Ascending aorta (tissue), 2 donors: ENCODE measurements around the gene ASB18. TPM values are rescaled to one million over a fixed set of nuclear protein-coding genes. Genes with fewer than 3 reads are reported as not detected.
"Not testable (repeated sequence)": the region's sequence is repeated elsewhere in the genome, so short reads cannot be mapped to it uniquely, and the experiment has no call there.

Source experiments
- DNase-seq, 2 donors: peaks; one replicate each; pipeline ENCODE4 v3.0.0-alpha.2; 2019; ENCODE audit warnings: low spot score in 2 of 2
- H3K27ac ChIP-seq, 2 donors: fragments of 200-600 bp; sonication (generic); one replicate each; pipeline ENCODE4 v1.5.1; 2016 to 2017; ENCODE audit warnings: mild to moderate bottlenecking in 1 of 2
- H3K27me3 ChIP-seq: fragments of 200-600 bp; sonication (generic); one replicate; pipeline ENCODE4 v1.5.1; 2017
- H3K36me3 ChIP-seq, 2 donors: fragments of 200-600 bp; sonication (generic); one replicate each; pipeline ENCODE4 v1.5.1; 2016
- H3K4me1 ChIP-seq, 2 donors: fragments of 200-600 bp; sonication (generic); one replicate each; pipeline ENCODE4 v1.5.1; 2016 to 2017; ENCODE audit warnings: mild to moderate bottlenecking in 1 of 2
- H3K4me3 ChIP-seq, 2 donors: fragments of 200-600 bp; sonication (generic); one replicate each; pipeline ENCODE4 v1.5.1; 2016 to 2017; ENCODE audit warnings: mild to moderate bottlenecking in 1 of 2
- H3K9me3 ChIP-seq, 2 donors: fragments of 200-600 bp; sonication (generic); one replicate each; pipeline ENCODE4 v1.5.1; 2016
- CTCF ChIP-seq, 3 experiments: fragments of 200-600 bp in 2 of 3; fragments of 450-650 bp in 1 of 3; sonication (generic) in 2 of 3; IDR thresholded peaks; one replicate each; pipeline ENCODE4 v1.5.1; 2016 to 2019; ENCODE audit warnings: antibody characterized with exemption in 3 of 3, mild to moderate bottlenecking in 1 of 3, moderate library complexity in 1 of 3
- intact Hi-C: fragments of 100-400 bp; cut with DNase I; formaldehyde crosslinking; loops from one replicate; pipeline ENCODE4 v1.15.1; 2023
- total RNA-seq: library from RNA; depleted of rRNA; stranded (reverse); fragments of >200 nt; gene quantifications from one replicate; pipeline ENCODE4 v1.1.0, GENCODE V29; 2016

Gene ASB18
- total RNA-seq, 1 donor from 2014 or later, result not detected

GRCh38 chr2:236290742-236291425, 26.7 kb upstream of the ASB18 start:
- DNase-seq, result no peak
- no peaks in the 10 kb centered on the region for H3K27me3 ChIP-seq
- no peaks in the 10 kb centered on the region for H3K36me3 ChIP-seq

GRCh38 chr2:236289766-236290462, 25.7 kb upstream of the ASB18 start:
- DNase-seq, result no peak
- Histone ChIP-seq H3K27ac (no peak overlapping the region), H3K4me1 (no peaks in the 10 kb centered on the region), H3K4me3 (no peak overlapping the region), H3K9me3 (no peaks in the 10 kb centered on the region), H3K36me3 (no peaks in the 10 kb centered on the region), H3K27me3 (no peaks in the 10 kb centered on the region)
- no peak for TF ChIP-seq CTCF (IDR thresholded peaks at IDR 0.05)
- intact Hi-C loops, result no loop called here

More at GRCh38 chr2:236290742-236291425, 26.7 kb upstream of the ASB18 start:
- H3K4me1 ChIP-seq, result no peaks in the 10 kb centered on the region
- H3K4me3 ChIP-seq, result no peak overlapping the region
- H3K27ac ChIP-seq, result no peak overlapping the region
- H3K9me3 ChIP-seq, result no peaks in the 10 kb centered on the region
- TF ChIP-seq CTCF (IDR thresholded peaks at IDR 0.05), result no peak
- intact Hi-C loops, result no loop called here

GRCh38 chr2:236288373-236288772, 24.2 kb upstream of the ASB18 start:
- intact Hi-C loops, DNase-seq: not testable (repeated sequence)

GRCh38 chr2:236287656-236288055, 23.4 kb upstream of the ASB18 start:
- Histone ChIP-seq H3K4me1 (no peaks in the 10 kb centered on the region), H3K36me3 (no peaks in the 10 kb centered on the region), H3K4me3 (no peak overlapping the region), H3K9me3 (no peaks in the 10 kb centered on the region), H3K27me3 (no peaks in the 10 kb centered on the region), H3K27ac (no peak overlapping the region)
- intact Hi-C loops, result no loop called here
- no peak for DNase-seq
- TF ChIP-seq CTCF (IDR thresholded peaks at IDR 0.05), result no peak

More at GRCh38 chr2:236288373-236288772, 24.2 kb upstream of the ASB18 start:
- not testable (repeated sequence) for H3K27me3 ChIP-seq, H3K36me3 ChIP-seq, H3K4me3 ChIP-seq, H3K4me1 ChIP-seq, H3K9me3 ChIP-seq, H3K27ac ChIP-seq

- Histone ChIP-seq H3K27ac (no peak overlapping the region), H3K4me3 (no peak overlapping the region), H3K27me3 (no peaks in the 10 kb centered on the region), H3K9me3 (peaks cover 0 to under 1% of the 10 kb centered on the region in 2 donors), H3K36me3 (no peaks in the 10 kb centered on the region), H3K4me1 (no peaks in the 10 kb centered on the region)
- no peak for TF ChIP-seq CTCF (IDR thresholded peaks at IDR 0.05)
- DNase-seq, result no peak
- intact Hi-C loops, result no loop called here
These were observed 22.8 kb upstream of the ASB18 start for GRCh38 chr2:236286873-236287545.

- no peak for DNase-seq
- H3K36me3 ChIP-seq, result no peaks in the 10 kb centered on the region
- no peaks in the 10 kb centered on the region for H3K27me3 ChIP-seq
- H3K4me3 ChIP-seq, result no peak overlapping the region
- peaks cover 0 to 5% of the 10 kb centered on the region in 2 donors for H3K9me3 ChIP-seq
- TF ChIP-seq CTCF (IDR thresholded peaks at IDR 0.05), result no peak
- intact Hi-C loops, result no loop called here
- H3K4me1 ChIP-seq, result no peaks in the 10 kb centered on the region
- H3K27ac ChIP-seq, result no peak overlapping the region
These were observed 20.0 kb upstream of the ASB18 start for GRCh38 chr2:236284208-236284607.
